ENCODE data around the gene RBM42. TPM values are rescaled to one million over a fixed set of nuclear protein-coding genes. Genes with fewer than 3 reads are reported as not detected.
A peak's percentile ranks its signal among the peaks of the same experiment; 100 is the strongest.

The RBM42 gene
- total RNA-seq, 1 donor: 45.2 TPM

DNA sequence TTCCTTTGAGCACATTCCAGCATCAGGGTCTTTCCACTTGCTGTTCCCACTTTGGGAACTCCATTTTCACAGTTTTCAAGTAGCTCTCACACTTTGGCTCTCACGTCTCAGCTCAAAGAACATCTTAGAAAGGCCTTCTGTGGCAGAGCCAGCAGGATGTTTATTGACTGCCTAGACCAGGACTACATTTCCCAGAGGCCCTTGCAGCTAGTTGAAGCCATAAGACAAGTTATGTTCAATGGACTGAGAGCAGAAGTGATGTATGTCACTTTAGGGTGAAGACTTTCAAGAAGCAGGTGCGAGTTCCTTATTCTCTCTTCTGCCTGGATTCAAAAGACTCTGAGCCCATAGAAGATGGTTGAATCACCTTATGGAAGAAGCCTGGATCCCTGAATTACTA is 20.6 kb upstream of the RBM42 start:
- Histone ChIP-seq H2AFZ (ENCODE audit: low read length) (no peak overlapping the region), H3K36me3 (ENCODE audit: insufficient read depth, low read length) (no peaks in the 10 kb centered on the region), H3K4me2 (ENCODE audit: insufficient read depth, low read length) (no peak overlapping the region), H3K4me1 (ENCODE audit: insufficient read depth, low read length) (peaks cover 5% of the 10 kb centered on the region), H3K4me3 (ENCODE audit: insufficient read depth, low read length) (no peak overlapping the region), H3K27me3 (ENCODE audit: insufficient read depth, low read length) (no peaks in the 10 kb centered on the region), H3K79me2 (ENCODE audit: insufficient read depth, low read length) (peaks cover 2% of the 10 kb centered on the region), H3K27ac (ENCODE audit: low read depth, low read length) (no peak overlapping the region), H4K20me1 (ENCODE audit: insufficient read depth, low read length) (no peaks in the 10 kb centered on the region), H3K9me3 (ENCODE audit: low read depth, low read length) (no peaks in the 10 kb centered on the region)
- TF ChIP-seq CTCF (IDR thresholded peaks at IDR 0.05; ENCODE audit: extremely low read depth, low read depth, low read length): no peak
- no peak for DNase-seq (ENCODE audit: insufficient read length, low spot score, missing footprints)

GRCh38 chr19:35609851-35610353 is 18.9 kb upstream of the RBM42 start:
- H4K20me1 ChIP-seq (ENCODE audit: insufficient read depth, low read length): no peaks in the 10 kb centered on the region
- peaks cover 5% of the 10 kb centered on the region for H3K4me1 ChIP-seq (ENCODE audit: insufficient read depth, low read length)
- no peak overlapping the region for H2AFZ ChIP-seq (ENCODE audit: low read length)
- H3K4me3 ChIP-seq (ENCODE audit: insufficient read depth, low read length): no peak overlapping the region
- no peaks in the 10 kb centered on the region for H3K9me3 ChIP-seq (ENCODE audit: low read depth, low read length)
- no peak overlapping the region for H3K27ac ChIP-seq (ENCODE audit: low read depth, low read length)
- no peak for TF ChIP-seq CTCF (IDR thresholded peaks at IDR 0.05; ENCODE audit: extremely low read depth, low read depth, low read length)
- peaks cover 2% of the 10 kb centered on the region for H3K79me2 ChIP-seq (ENCODE audit: insufficient read depth, low read length)
- DNase-seq (ENCODE audit: insufficient read length, low spot score, missing footprints): no peak
- H3K27me3 ChIP-seq (ENCODE audit: insufficient read depth, low read length): no peaks in the 10 kb centered on the region
- no peak overlapping the region for H3K4me2 ChIP-seq (ENCODE audit: insufficient read depth, low read length)
- no peaks in the 10 kb centered on the region for H3K36me3 ChIP-seq (ENCODE audit: insufficient read depth, low read length)

- H3K27me3 ChIP-seq (ENCODE audit: insufficient read depth, low read length): no peaks in the 10 kb centered on the region
- peaks cover 2% of the 10 kb centered on the region for H3K79me2 ChIP-seq (ENCODE audit: insufficient read depth, low read length)
- no peaks in the 10 kb centered on the region for H4K20me1 ChIP-seq (ENCODE audit: insufficient read depth, low read length)
- no peak for TF ChIP-seq CTCF (IDR thresholded peaks at IDR 0.05; ENCODE audit: extremely low read depth, low read depth, low read length)
- H3K4me1 ChIP-seq (ENCODE audit: insufficient read depth, low read length): peaks cover 5% of the 10 kb centered on the region
- H3K4me3 ChIP-seq (ENCODE audit: insufficient read depth, low read length): peak overlapping the region; percentile 94
- peak overlapping the region; percentile 98 for H3K4me2 ChIP-seq (ENCODE audit: insufficient read depth, low read length)
- H2AFZ ChIP-seq (ENCODE audit: low read length): peak overlapping the region; percentile 99
- H3K27ac ChIP-seq (ENCODE audit: low read depth, low read length): no peak overlapping the region
- no peak for DNase-seq (ENCODE audit: insufficient read length, low spot score, missing footprints)
- H3K36me3 ChIP-seq (ENCODE audit: insufficient read depth, low read length): peaks cover 5% of the 10 kb centered on the region
- H3K9me3 ChIP-seq (ENCODE audit: low read depth, low read length): no peaks in the 10 kb centered on the region
Observed at GRCh38 chr19:35612224-35612558, 16.6 kb upstream of the RBM42 start.

- Histone ChIP-seq H3K4me3 (ENCODE audit: insufficient read depth, low read length) (peak within 1 kb of the TSS; percentile 94), H3K4me1 (ENCODE audit: insufficient read depth, low read length) (peaks cover 5% of the 10 kb centered on the region), H2AFZ (ENCODE audit: low read length) (peak within 1 kb of the TSS; percentile 99), H3K9me3 (ENCODE audit: low read depth, low read length) (no peaks in the 10 kb centered on the region), H3K27ac (ENCODE audit: low read depth, low read length) (peak within 1 kb of the TSS; percentile 78), H3K36me3 (ENCODE audit: insufficient read depth, low read length) (peaks cover 6% of the 10 kb centered on the region), H4K20me1 (ENCODE audit: insufficient read depth, low read length) (no peaks in the 10 kb centered on the region), H3K27me3 (ENCODE audit: insufficient read depth, low read length) (no peaks in the 10 kb centered on the region), H3K4me2 (ENCODE audit: insufficient read depth, low read length) (peak within 1 kb of the TSS; percentile 98), H3K79me2 (ENCODE audit: insufficient read depth, low read length) (peaks cover 2% of the 10 kb centered on the region)
- TF ChIP-seq CTCF (IDR thresholded peaks at IDR 0.05; ENCODE audit: extremely low read depth, low read depth, low read length): no peak
- DNase-seq (ENCODE audit: insufficient read length, low spot score, missing footprints): peak; percentile 98
Observed at GRCh38 chr19:35612559-35613321, 16.1 kb upstream of the RBM42 start, which contains the start of gene HAUS5. Gene HAUS5, plus strand, starts transcription at chr19:35612735. Its CDS starts 60 bp downstream, at chr19:35612795.

Data from osteoblast (primary cell).